A549 (cell line): ENCODE measurements around the gene TCP11. TPM values are rescaled to one million over a fixed set of nuclear protein-coding genes. Genes with fewer than 3 reads are reported as not detected.

Experiments used
- ATAC-seq, 2 experiments: fragments of 200-7000 bp in 1 of 2; fragments of >200 bp in 1 of 2; cut with Nextera tagmentation in 1 of 2; cut with Tn5 transposase in 1 of 2; 3 replicates each; pipeline versions ENCODE4 v1.8.0 to v1.9.1; 2018 to 2020; ENCODE audit warnings: mild to moderate bottlenecking in 1 of 2, moderate library complexity in 1 of 2
- CTCF ChIA-PET: fragments of 300-600 bp; sonication (Branson Sonifier 250); formaldehyde crosslinking; extraction: SDS; loops from one replicate; lab custom pipeline; 2021; ENCODE audit warnings: antibody characterized with exemption, inconsistent platforms; lab: Yijun Ruan, JAX
- POLR2A ChIA-PET: fragments of 350-600 bp; formaldehyde crosslinking; extraction: SDS; loops from one replicate; lab custom pipeline; 2021; ENCODE audit warnings: antibody characterized with exemption, inconsistent platforms; lab: Yijun Ruan, JAX
- DNase-seq, 2 experiments: peaks; one replicate each; pipeline versions ENCODE4 v3.0.0 to v3.0.0-alpha.2; 2011 to 2016; ENCODE audit warnings: low read depth in 1 of 2, low spot score in 1 of 2
- FAIRE-seq: peaks from 2 replicates; lab custom pipeline; 2011; peaks lifted over from hg19 to GRCh38; lab: Jason Lieb, UNC
- H3K27ac ChIP-seq, 2 experiments: fragments of >200 bp; sonication (Bioruptor Twin); formaldehyde crosslinking; 3 replicates each; pipeline ENCODE4 v1.5.1; 2016 to 2017
- H3K4me1 ChIP-seq: fragments of >200 bp; sonication (Bioruptor Twin); formaldehyde crosslinking; 3 replicates; pipeline ENCODE4 v1.6.1; 2016
- H3K4me2 ChIP-seq: fragments of >200 bp; sonication (Bioruptor Twin); formaldehyde crosslinking; 3 replicates; pipeline ENCODE4 v1.6.1; 2016
- H3K4me3 ChIP-seq: fragments of >200 bp; sonication (Bioruptor Twin); formaldehyde crosslinking; 3 replicates; pipeline ENCODE4 v1.5.1; 2016
- H3K9me3 ChIP-seq: fragments of >200 bp; sonication (Bioruptor Twin); formaldehyde crosslinking; 3 replicates; pipeline ENCODE4 v1.6.1; 2016
- CBX2 ChIP-seq: fragments of 200-600 bp; sonication (generic); IDR thresholded peaks from 2 replicates; pipeline ENCODE4 v1.6.1; 2016; ENCODE audit warnings: low read depth, mild to moderate bottlenecking, borderline replicate concordance
- CHD2 ChIP-seq: fragments of 150-350 bp; IDR thresholded peaks from 2 replicates; pipeline ENCODE4 v1.6.1; 2014; ENCODE audit warnings: low read length; ENCODE audit not compliant: partially characterized antibody
- CTCF ChIP-seq: fragments of >200 bp; sonication (Bioruptor Twin); formaldehyde crosslinking; IDR thresholded peaks from 3 replicates; pipeline ENCODE4 v1.5.1; 2016
- FOSL2 ChIP-seq, 2 experiments: fragments of 450-650 bp in 1 of 2; fragments of >200 bp in 1 of 2; sonication (Bioruptor Twin) in 1 of 2; formaldehyde crosslinking; IDR thresholded peaks; 2 replicates each; pipeline versions ENCODE4 v1.5.0 to v1.6.1; 2016 to 2020; ENCODE audit warnings: mild to moderate bottlenecking in 1 of 2, moderate library complexity in 1 of 2
- FOXS1 ChIP-seq: fragments of 250-450 bp; sonication (Bioruptor Pico); IDR thresholded peaks from 2 replicates; pipeline ENCODE4 v1.5.0; 2020; ENCODE audit warnings: mild to moderate bottlenecking, moderate library complexity
- HDAC2 ChIP-seq: fragments of 200-600 bp; sonication (generic); IDR thresholded peaks from 2 replicates; pipeline ENCODE4 v1.6.1; 2016
- HEYL ChIP-seq: fragments of 250-450 bp; sonication (Bioruptor Pico); IDR thresholded peaks from 2 replicates; pipeline ENCODE4 v1.8.0; 2021; ENCODE audit warnings: mild to moderate bottlenecking, moderate library complexity
- JUN ChIP-seq, 2 experiments: fragments of >200 bp; sonication (Bioruptor Twin); formaldehyde crosslinking; IDR thresholded peaks; 2 replicates in 1 of 2; 3 replicates in 1 of 2; pipeline ENCODE4 v1.6.1; 2016 to 2017
- KDM5A ChIP-seq: fragments of 200-600 bp; sonication (generic); IDR thresholded peaks from 2 replicates; pipeline ENCODE4 v1.6.1; 2016; ENCODE audit warnings: antibody characterized with exemption, mild to moderate bottlenecking
- MAFK ChIP-seq: fragments of 450-650 bp; IDR thresholded peaks from 2 replicates; pipeline ENCODE4 v1.6.1; 2014; ENCODE audit not compliant: partially characterized antibody
- MAX ChIP-seq: IDR thresholded peaks from 2 replicates; pipeline ENCODE4 v1.6.1; 2012
- MAZ ChIP-seq: fragments of 150-350 bp; IDR thresholded peaks from 2 replicates; pipeline ENCODE4 v1.6.1; 2014; ENCODE audit warnings: antibody characterized with exemption, low read depth, low read length, borderline replicate concordance
- NFE2L2 ChIP-seq: fragments of 150-350 bp; conservative IDR thresholded peaks from 2 replicates; pipeline ENCODE4 v1.6.1; 2014; ENCODE audit warnings: low read length
- RAD21 ChIP-seq, 2 experiments: fragments of >200 bp in 1 of 2; sonication (Bioruptor Twin) in 1 of 2; formaldehyde crosslinking in 1 of 2; IDR thresholded peaks in 1 of 2; conservative IDR thresholded peaks in 1 of 2; 2 replicates in 1 of 2; 3 replicates in 1 of 2; pipeline ENCODE4 v1.6.1; 2012 to 2018; ENCODE audit warnings: inconsistent platforms in 1 of 2
- RCOR1 ChIP-seq: fragments of 150-350 bp; IDR thresholded peaks from 2 replicates; pipeline ENCODE4 v1.6.1; 2014; ENCODE audit warnings: antibody characterized with exemption, low read length, low read depth
- REST ChIP-seq: fragments of 200-600 bp; sonication (generic); IDR thresholded peaks from 2 replicates; pipeline ENCODE4 v1.6.1; 2016; ENCODE audit warnings: antibody characterized with exemption, mild to moderate bottlenecking, moderate library complexity
- TFCP2L1 ChIP-seq: fragments of 250-450 bp; sonication (Bioruptor Pico); IDR thresholded peaks from 2 replicates; pipeline ENCODE4 v1.5.0; 2021; ENCODE audit warnings: mild to moderate bottlenecking
- ZNF302 ChIP-seq: fragments of 250-450 bp; sonication (Bioruptor Pico); IDR thresholded peaks from 2 replicates; pipeline ENCODE4 v1.9.0; 2021; ENCODE audit warnings: inconsistent platforms, mild to moderate bottlenecking, moderate library complexity
- WGBS: methylation state at CpG from one replicate; pipeline ENCODE4 v1.1.6; 2017; ENCODE audit errors: missing lambda C conversion rate; 5-methylcytosine and 5-hydroxymethylcytosine counted together
- polyA plus RNA-seq, 4 experiments: library from polyadenylated mRNA; depleted of rRNA in 3 of 4; stranded (reverse); fragments of >200 nt; fragmentation: RNase III in 1 of 4; extraction: RNeasy Plus Mini Kit Qiagen cat#74134 plus additional on column Dnase treatment in 1 of 4; gene quantifications; 2 replicates in 3 of 4; 3 replicates in 1 of 4; pipeline ENCODE4 v1.2.3, GENCODE V29; 2011 to 2017
- TF ChIP-seq, protein P1 (sequence below): fragments of 450-650 bp; IDR thresholded peaks from 2 replicates; pipeline ENCODE4 v1.6.1; 2014; ENCODE audit warnings: antibody characterized with exemption
- TF ChIP-seq, protein P2 (sequence below): fragments of 250-450 bp; sonication (Bioruptor Pico); IDR thresholded peaks from 2 replicates; pipeline ENCODE4 v1.5.0; 2021; ENCODE audit warnings: mild to moderate bottlenecking, moderate library complexity, borderline replicate concordance
- TF ChIP-seq, protein P3 (sequence below): fragments of 250-450 bp; sonication (Bioruptor Pico); IDR thresholded peaks from 2 replicates; pipeline ENCODE4 v1.5.0; 2020; ENCODE audit warnings: low read depth, mild to moderate bottlenecking, moderate library complexity

TCP11 gene
- polyA plus RNA-seq, 2 of the 4 experiments (the other 2 are of a cell fraction), result 0.06 TPM; not detected in 1

- no peak for TF ChIP-seq CTCF
- no peak for TF ChIP-seq MAZ
- no peak for TF ChIP-seq RAD21 (conservative IDR thresholded peaks at IDR 0.05 in 1 of 2, IDR thresholded peaks at IDR 0.05 in 1 of 2)
- TF ChIP-seq TFCP2L1 (CRISPR knock-in tag), result no peak
- TF ChIP-seq ZNF302, result no peak
Observed at GRCh38 chr6:35177596-35177995, 36.5 kb upstream of the TCP11 start (continued).

DNA sequence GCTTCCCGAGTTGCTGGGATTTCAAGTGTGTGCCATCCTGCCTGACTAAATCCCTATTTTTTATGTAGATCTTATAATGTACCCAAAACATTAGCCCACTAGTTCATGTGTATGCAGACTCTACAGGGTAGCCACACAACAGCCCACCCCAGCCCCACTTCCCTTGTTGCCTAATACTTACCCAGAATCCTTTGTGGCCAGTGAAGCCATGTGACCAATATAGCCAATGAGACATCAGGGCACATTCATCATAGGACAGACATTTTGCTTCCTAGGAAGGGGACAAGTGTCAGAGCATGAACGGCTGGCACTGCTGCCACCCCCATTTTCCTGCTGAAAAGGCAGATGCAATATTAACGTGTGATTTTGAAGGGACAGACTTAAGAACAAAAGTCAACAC is 36.0 kb upstream of the TCP11 start:
- Histone ChIP-seq H3K4me3 (no peak overlapping the region), H3K9me3 (no peaks in the 10 kb centered on the region), H3K4me1 (peaks cover 29% of the 10 kb centered on the region), H3K4me2 (no peak overlapping the region), H3K27ac (no peak overlapping the region)
- POLR2A ChIA-PET, result no interaction called here
- CTCF ChIA-PET, result interaction anchor here (1.1 to 1.4 kb wide), 2 partner anchors 31 to 288 kb away, joined by 3 to 5 read pairs; partner anchors contain the start of gene ANKS1A
- no peak for DNase-seq
- TF ChIP-seq, protein P1, sequence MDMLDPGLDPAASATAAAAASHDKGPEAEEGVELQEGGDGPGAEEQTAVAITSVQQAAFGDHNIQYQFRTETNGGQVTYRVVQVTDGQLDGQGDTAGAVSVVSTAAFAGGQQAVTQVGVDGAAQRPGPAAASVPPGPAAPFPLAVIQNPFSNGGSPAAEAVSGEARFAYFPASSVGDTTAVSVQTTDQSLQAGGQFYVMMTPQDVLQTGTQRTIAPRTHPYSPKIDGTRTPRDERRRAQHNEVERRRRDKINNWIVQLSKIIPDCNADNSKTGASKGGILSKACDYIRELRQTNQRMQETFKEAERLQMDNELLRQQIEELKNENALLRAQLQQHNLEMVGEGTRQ, result 0 out of 2 replicates have a peak, but pooled peaks have one; percentile 40
- no peak for TF ChIP-seq MAFK
- TF ChIP-seq REST, result no peak
- no peak for TF ChIP-seq CTCF
- TF ChIP-seq, protein P2, sequence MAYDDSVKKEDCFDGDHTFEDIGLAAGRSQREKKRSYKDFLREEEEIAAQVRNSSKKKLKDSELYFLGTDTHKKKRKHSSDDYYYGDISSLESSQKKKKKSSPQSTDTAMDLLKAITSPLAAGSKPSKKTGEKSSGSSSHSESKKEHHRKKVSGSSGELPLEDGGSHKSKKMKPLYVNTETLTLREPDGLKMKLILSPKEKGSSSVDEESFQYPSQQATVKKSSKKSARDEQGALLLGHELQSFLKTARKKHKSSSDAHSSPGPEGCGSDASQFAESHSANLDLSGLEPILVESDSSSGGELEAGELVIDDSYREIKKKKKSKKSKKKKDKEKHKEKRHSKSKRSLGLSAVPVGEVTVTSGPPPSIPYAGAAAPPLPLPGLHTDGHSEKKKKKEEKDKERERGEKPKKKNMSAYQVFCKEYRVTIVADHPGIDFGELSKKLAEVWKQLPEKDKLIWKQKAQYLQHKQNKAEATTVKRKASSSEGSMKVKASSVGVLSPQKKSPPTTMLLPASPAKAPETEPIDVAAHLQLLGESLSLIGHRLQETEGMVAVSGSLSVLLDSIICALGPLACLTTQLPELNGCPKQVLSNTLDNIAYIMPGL (CRISPR knock-in tag), result no peak
- no peak for ATAC-seq
- no peak for FAIRE-seq
- WGBS, result 84% methylated on average over 3 of the region's 3 CpGs

- Histone ChIP-seq H3K4me2 (no peak overlapping the region), H3K27ac (no peak overlapping the region), H3K4me1 (peaks cover 22% of the 10 kb centered on the region), H3K9me3 (no peaks in the 10 kb centered on the region), H3K4me3 (no peak overlapping the region)
- ChIA-PET CTCF (interaction anchor here (1.1 to 1.4 kb wide), 2 partner anchors 30 to 288 kb away, joined by 3 to 5 read pairs; partner anchors contain the start of gene ANKS1A), POLR2A (no interaction called here)
- ATAC-seq, result no peak
- no peak for DNase-seq
- FAIRE-seq, result no peak
- 62% methylated on average over 3 of the region's 3 CpGs for WGBS
- TF ChIP-seq CHD2 (no peak), FOXS1 (CRISPR knock-in tag) (no peak), RCOR1 (no peak), TFCP2L1 (CRISPR knock-in tag) (no peak), FOSL2 (IDR thresholded peaks at IDR 0.05) (no peak), FOSL2 (CRISPR knock-in tag; IDR thresholded peaks at IDR 0.05) (no peak), JUN (IDR thresholded peaks at IDR 0.05) (no peak), CBX2 (no peak), NFE2L2 (no peak), MAX (no peak), KDM5A (no peak), HEYL (no peak), HDAC2 (no peak)
- TF ChIP-seq, protein P3, sequence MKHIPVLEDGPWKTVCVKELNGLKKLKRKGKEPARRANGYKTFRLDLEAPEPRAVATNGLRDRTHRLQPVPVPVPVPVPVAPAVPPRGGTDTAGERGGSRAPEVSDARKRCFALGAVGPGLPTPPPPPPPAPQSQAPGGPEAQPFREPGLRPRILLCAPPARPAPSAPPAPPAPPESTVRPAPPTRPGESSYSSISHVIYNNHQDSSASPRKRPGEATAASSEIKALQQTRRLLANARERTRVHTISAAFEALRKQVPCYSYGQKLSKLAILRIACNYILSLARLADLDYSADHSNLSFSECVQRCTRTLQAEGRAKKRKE (CRISPR knock-in tag), result no peak
Observed at GRCh38 chr6:35176301-35177024, 35.3 kb upstream of the TCP11 start.
